DMS79 (cell line): ENCODE results near the gene GIT2.
"Not testable (repeated sequence)": the region's sequence is repeated elsewhere in the genome, so short reads cannot be mapped to it uniquely, and the experiment has no call there.

Experiments
- DNase-seq: peaks from one replicate; lab custom pipeline; 2025; lab: John Stamatoyannopoulos, UW

GIT2 gene

GRCh38 chr12:109946505-109946904 lies 49.7 kb downstream of the GIT2 start:
- DNase-seq = no peak

- no peak for DNase-seq
Observed at GRCh38 chr12:109944561-109945359, 51.4 kb downstream of the GIT2 start.

GRCh38 chr12:109943811-109944210 lies 52.4 kb downstream of the GIT2 start:
- no peak for DNase-seq

GRCh38 chr12:109940339-109940923 lies 55.7 kb downstream of the GIT2 start:
- no peak for DNase-seq

GRCh38 chr12:109939504-109939903 lies 56.7 kb downstream of the GIT2 start:
- no peak for DNase-seq

- no peak for DNase-seq
Observed at GRCh38 chr12:109938947-109939346, 57.2 kb downstream of the GIT2 start.

- DNase-seq = no peak
Observed at GRCh38 chr12:109937371-109937770, 58.8 kb downstream of the GIT2 start.

GRCh38 chr12:109934026-109934425 lies 62.1 kb downstream of the GIT2 start:
- DNase-seq = no peak

- DNase-seq = no peak
Observed at GRCh38 chr12:109932878-109933503, 63.2 kb downstream of the GIT2 start.

GRCh38 chr12:109931143-109931542 lies 65.0 kb downstream of the GIT2 start:
- DNase-seq = no peak

GRCh38 chr12:109930028-109930800 lies 66.0 kb downstream of the GIT2 start:
- no peak for DNase-seq

GRCh38 chr12:109929326-109929725 lies 66.8 kb downstream of the GIT2 start:
- not testable (repeated sequence) for DNase-seq

- no peak for DNase-seq
Observed at GRCh38 chr12:109928058-109928656, 68.0 kb downstream of the GIT2 start.

GRCh38 chr12:109927622-109928021 lies 68.5 kb downstream of the GIT2 start:
- no peak for DNase-seq

- no peak for DNase-seq
Observed at GRCh38 chr12:109926488-109927210, 69.5 kb downstream of the GIT2 start.

- no peak for DNase-seq
Observed at GRCh38 chr12:109926016-109926415, 70.2 kb downstream of the GIT2 start.

GRCh38 chr12:109925185-109925840 lies 70.9 kb downstream of the GIT2 start:
- no peak for DNase-seq

GRCh38 chr12:109923481-109924245 lies 72.5 kb downstream of the GIT2 start:
- DNase-seq = no peak

GRCh38 chr12:109923038-109923437 lies 73.1 kb downstream of the GIT2 start:
- DNase-seq = no peak

GRCh38 chr12:109921982-109922381 lies 74.2 kb downstream of the GIT2 start:
- no peak for DNase-seq
